Memory B cell (primary cell): ENCODE measurements around the gene NLN.
A peak's percentile ranks its signal among the peaks of the same experiment; 100 is the strongest.

ENCODE experiments used
- ATAC-seq: fragments of 150-1000 bp; cut with Tn5 transposase; 2 replicates; pipeline ENCODE4 v1.10.0; 2021; ENCODE audit warnings: low read depth, mild to moderate bottlenecking, moderate library complexity
- DNase-seq, 2 donors: peaks; one replicate each; pipeline ENCODE4 v3.0.0; 2022; ENCODE audit warnings: low spot score in 2 of 2
- H3K27ac Mint-ChIP-seq: one replicate; pipeline ENCODE4 v1.8.0; 2022; ENCODE audit warnings: mild to moderate bottlenecking, moderate library complexity, mixed read lengths
- H3K27me3 Mint-ChIP-seq: one replicate; pipeline ENCODE4 v1.8.0; 2022; ENCODE audit warnings: mixed read lengths
- H3K36me3 Mint-ChIP-seq: one replicate; pipeline ENCODE4 v1.8.0; 2022; ENCODE audit warnings: mild to moderate bottlenecking, mixed read lengths
- H3K4me1 Mint-ChIP-seq: one replicate; pipeline ENCODE4 v1.8.0; 2022; ENCODE audit warnings: mixed read lengths
- H3K4me3 Mint-ChIP-seq: one replicate; pipeline ENCODE4 v1.8.0; 2022; ENCODE audit warnings: mild to moderate bottlenecking, moderate library complexity, mixed read lengths
- H3K9me3 Mint-ChIP-seq: one replicate; pipeline ENCODE4 v1.8.0; 2022; ENCODE audit warnings: mixed read lengths

The NLN gene

DNA sequence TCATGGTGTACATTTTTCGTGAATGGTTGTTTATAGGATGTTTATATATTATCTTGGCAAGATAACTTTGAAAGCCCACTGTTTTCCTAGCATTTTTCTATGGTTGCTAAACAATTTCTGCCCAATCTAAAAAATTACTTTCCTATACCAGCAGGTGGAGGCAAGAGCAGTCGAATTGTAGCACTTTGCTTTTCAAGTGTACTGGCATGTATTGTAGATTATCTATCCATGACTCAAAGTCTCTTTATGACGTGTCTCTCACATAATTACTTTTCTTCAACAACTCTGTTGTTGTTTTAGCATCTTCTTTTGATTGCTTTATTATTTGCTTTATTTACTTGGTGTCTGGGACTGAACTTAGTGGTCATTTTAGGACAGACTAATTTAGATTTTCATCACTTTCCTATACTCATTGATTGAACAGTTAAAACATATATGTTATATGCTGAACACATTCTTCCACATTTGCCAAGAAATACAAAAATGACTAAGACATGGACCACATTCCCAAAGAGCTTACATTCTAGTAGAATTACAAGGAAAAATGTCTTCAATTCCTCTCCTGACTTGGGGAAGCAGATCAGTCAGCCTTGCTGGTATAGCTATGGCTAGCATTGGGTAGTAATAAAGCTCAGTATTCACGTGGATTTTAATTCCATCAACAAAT is 20.7 kb downstream of the NLN start:
- no peak overlapping the region for H3K27ac Mint-ChIP-seq
- H3K9me3 Mint-ChIP-seq: no peaks in the 10 kb centered on the region
- H3K4me1 Mint-ChIP-seq: peaks cover 2% of the 10 kb centered on the region
- no peaks in the 10 kb centered on the region for H3K27me3 Mint-ChIP-seq
- H3K4me3 Mint-ChIP-seq: no peak overlapping the region
- DNase-seq: peak in 1 of 2 donors; percentile 28
- ATAC-seq: peak; percentile 46
- H3K36me3 Mint-ChIP-seq: no peaks in the 10 kb centered on the region

DNA sequence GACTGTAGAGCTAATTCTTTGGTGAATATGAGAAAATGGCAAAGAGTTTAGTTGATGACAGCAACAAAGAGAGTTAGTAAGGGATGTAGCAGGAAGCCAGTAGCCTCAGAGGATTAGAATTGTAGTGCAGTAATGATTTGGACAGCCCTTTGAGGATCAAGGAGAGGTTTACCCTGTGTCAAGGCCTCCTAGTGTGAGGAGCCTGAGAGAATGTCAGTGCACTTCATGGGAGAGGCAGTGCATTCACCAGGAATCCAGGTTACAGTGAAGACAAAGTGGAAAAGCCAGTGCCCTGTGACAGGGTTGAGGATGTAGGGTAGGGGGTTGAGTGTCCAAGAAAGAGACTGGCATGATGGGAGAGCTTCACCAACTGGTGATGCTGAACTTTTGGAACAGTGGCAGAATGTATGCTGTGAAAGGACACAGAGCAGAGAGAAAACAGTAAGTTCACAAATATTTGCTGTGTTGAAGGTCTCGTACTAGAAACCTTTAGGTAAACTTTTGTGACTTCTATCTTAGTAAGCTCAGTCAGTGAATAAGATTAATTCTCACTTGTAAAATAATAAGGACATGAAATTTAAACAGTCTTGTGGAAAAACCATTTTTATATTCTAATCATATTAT is 27.3 kb downstream of the NLN start:
- Mint-ChIP-seq H3K4me1 (no peaks in the 10 kb centered on the region), H3K27ac (no peak overlapping the region), H3K36me3 (no peaks in the 10 kb centered on the region), H3K9me3 (no peaks in the 10 kb centered on the region), H3K4me3 (no peak overlapping the region), H3K27me3 (no peaks in the 10 kb centered on the region)
- DNase-seq (no peak), ATAC-seq (no peak)

DNA sequence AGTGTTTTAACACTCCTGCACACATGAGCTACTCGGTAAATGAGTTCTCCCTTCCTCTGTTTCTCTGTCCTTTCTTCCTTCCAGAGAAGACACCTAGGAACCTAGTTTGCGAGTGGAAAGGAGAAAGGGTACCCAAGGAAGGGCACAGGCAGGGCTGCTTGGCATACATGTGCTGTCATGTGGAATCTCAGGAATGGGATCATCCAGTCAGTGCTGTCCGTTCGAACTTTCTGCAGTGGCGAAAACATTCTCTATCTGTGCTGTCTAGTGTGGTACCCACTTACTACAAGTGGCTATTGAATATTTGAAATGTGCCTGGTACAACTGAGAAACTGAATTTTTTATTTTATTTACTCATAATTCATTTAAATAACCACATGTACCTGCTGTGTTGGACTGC is 28.0 kb downstream of the NLN start:
- Mint-ChIP-seq H3K4me3 (no peak overlapping the region), H3K36me3 (no peaks in the 10 kb centered on the region), H3K4me1 (no peaks in the 10 kb centered on the region), H3K9me3 (no peaks in the 10 kb centered on the region), H3K27ac (no peak overlapping the region), H3K27me3 (no peaks in the 10 kb centered on the region)
- no peak for ATAC-seq
- DNase-seq: no peak

DNA sequence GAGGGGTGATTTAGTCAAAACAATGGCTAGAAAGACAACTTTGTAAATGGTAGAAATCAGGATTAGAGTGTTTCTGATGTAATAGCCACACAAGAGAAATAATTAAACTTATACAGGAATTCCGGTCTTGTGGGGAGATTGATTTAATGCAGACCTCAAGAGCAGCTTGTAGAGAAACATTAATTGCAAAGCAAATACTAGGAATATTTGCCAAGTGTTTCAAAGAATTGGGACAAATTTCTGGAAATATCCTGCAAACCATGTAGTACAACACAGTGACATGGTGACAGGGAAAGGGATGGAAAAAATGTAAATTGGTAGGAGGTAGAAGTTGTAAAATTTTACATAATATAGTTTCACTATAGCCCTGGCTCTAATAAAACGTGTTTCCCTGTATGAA is 28.9 kb downstream of the NLN start:
- no peaks in the 10 kb centered on the region for H3K27me3 Mint-ChIP-seq
- no peak overlapping the region for H3K4me3 Mint-ChIP-seq
- ATAC-seq (no peak), DNase-seq (no peak)
- H3K36me3 Mint-ChIP-seq: no peaks in the 10 kb centered on the region
- no peaks in the 10 kb centered on the region for H3K9me3 Mint-ChIP-seq
- no peaks in the 10 kb centered on the region for H3K4me1 Mint-ChIP-seq
- no peak overlapping the region for H3K27ac Mint-ChIP-seq

DNA sequence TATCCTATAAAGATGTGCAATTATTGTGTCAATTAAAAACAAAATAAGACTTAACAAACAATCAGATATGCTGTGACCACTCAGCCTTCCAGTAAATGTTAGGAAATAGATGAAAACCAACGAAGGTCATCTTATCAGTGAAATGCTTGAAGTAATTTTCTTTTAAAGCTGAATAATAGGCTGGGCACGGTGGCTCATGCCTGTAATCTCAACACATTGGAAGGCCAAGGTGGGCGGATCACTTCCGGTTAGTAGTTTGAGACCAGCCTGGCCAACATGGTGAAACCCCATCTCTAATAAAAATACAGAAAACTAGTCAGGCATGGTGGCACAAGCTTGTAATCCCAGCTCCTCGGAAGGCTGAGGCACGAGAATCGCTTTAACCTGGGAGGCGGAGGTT is 31.2 kb downstream of the NLN start:
- Mint-ChIP-seq H3K27me3 (no peaks in the 10 kb centered on the region), H3K36me3 (no peaks in the 10 kb centered on the region), H3K4me3 (no peak overlapping the region), H3K4me1 (no peaks in the 10 kb centered on the region), H3K9me3 (no peaks in the 10 kb centered on the region), H3K27ac (no peak overlapping the region)
- ATAC-seq (no peak), DNase-seq (no peak)

GRCh38 chr5:65758546-65759144 is 36.6 kb downstream of the NLN start:
- ATAC-seq: no peak
- H3K4me1 Mint-ChIP-seq: peaks cover 3% of the 10 kb centered on the region
- no peak for DNase-seq
- H3K27me3 Mint-ChIP-seq: no peaks in the 10 kb centered on the region
- no peak overlapping the region for H3K27ac Mint-ChIP-seq
- H3K4me3 Mint-ChIP-seq: no peak overlapping the region
- H3K9me3 Mint-ChIP-seq: no peaks in the 10 kb centered on the region
- peaks cover 6% of the 10 kb centered on the region for H3K36me3 Mint-ChIP-seq

GRCh38 chr5:65760504-65761275 is 38.7 kb downstream of the NLN start:
- DNase-seq: no peak

DNA sequence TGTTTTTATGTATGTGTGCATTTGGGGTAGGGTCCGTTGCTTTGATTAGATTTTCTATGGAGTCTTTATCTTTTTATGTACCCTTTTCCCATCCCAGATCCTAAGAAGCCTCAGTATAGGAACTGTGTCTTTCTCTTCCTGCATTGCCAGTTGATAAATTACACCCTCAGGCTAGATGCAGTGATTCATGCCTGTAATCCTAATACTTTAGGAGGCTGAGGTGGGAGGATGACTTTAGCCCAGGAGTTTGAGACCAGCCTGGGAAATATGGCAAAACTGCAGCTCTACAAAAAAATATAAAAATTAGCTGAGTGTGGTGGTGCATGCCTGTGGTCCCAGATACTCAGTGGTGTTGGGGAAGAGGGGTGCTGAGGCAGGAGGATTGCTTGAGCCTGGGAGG is 40.2 kb downstream of the NLN start:
- Mint-ChIP-seq H3K27ac (no peak overlapping the region), H3K4me1 (peaks cover 3% of the 10 kb centered on the region), H3K36me3 (peaks cover 14% of the 10 kb centered on the region), H3K9me3 (no peaks in the 10 kb centered on the region), H3K4me3 (no peak overlapping the region), H3K27me3 (no peaks in the 10 kb centered on the region)
- ATAC-seq: no peak
- no peak for DNase-seq

More at GRCh38 chr5:65760504-65761275, 38.7 kb downstream of the NLN start:
- no peaks in the 10 kb centered on the region for H3K9me3 Mint-ChIP-seq
- H3K4me3 Mint-ChIP-seq: no peak overlapping the region
- H3K27me3 Mint-ChIP-seq: no peaks in the 10 kb centered on the region
- H3K36me3 Mint-ChIP-seq: peaks cover 6% of the 10 kb centered on the region
- no peak overlapping the region for H3K27ac Mint-ChIP-seq
- peaks cover 3% of the 10 kb centered on the region for H3K4me1 Mint-ChIP-seq
- peak; percentile 60 for ATAC-seq

DNA sequence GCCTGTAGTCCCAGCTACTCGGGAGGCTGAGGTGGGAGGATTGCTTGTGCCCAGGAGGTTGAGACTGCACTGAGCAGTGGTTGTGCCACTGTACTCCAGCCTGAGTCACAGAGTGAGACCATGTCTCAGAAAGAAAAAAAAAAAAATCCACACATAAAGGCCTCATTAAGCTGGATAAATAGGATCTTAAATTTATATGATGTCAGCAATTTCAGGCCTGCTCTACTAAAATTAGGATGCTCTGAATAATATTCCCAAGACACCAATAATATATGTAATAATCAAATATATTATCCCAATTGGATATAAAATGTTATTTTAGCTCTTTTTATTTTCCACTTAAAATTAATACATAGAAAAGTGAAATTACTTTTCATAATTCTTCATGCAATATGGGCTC is 43.6 kb downstream of the NLN start:
- DNase-seq (no peak), ATAC-seq (no peak)
- Mint-ChIP-seq H3K4me3 (no peak overlapping the region), H3K9me3 (peaks cover 1% of the 10 kb centered on the region), H3K4me1 (peaks cover 3% of the 10 kb centered on the region), H3K36me3 (peaks cover 17% of the 10 kb centered on the region), H3K27ac (no peak overlapping the region), H3K27me3 (no peaks in the 10 kb centered on the region)

DNA sequence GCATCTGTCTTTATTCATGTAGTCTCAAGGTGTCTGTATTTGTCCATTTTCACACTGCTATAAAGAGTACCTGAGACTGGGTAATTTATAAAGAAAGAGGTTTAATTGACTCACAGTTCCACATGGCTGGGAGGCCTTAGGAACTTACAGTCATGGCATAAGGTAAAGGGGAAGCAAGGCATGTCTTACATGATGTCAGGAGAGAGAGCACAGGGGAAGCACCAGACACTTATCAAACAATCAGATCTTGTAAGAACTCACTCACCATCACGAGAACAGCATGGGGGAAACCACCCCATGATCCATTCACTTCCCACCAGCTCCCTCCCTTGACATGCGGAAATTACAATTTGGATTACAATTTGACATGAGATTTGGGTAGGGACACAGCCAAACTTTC is 44.2 kb downstream of the NLN start:
- ATAC-seq: no peak
- Mint-ChIP-seq H3K27ac (peak overlapping the region; percentile 7), H3K27me3 (no peaks in the 10 kb centered on the region), H3K4me1 (no peaks in the 10 kb centered on the region), H3K9me3 (peaks cover 1% of the 10 kb centered on the region), H3K4me3 (no peak overlapping the region), H3K36me3 (peaks cover 17% of the 10 kb centered on the region)
- no peak for DNase-seq

GRCh38 chr5:65766781-65767180 is 44.8 kb downstream of the NLN start:
- no peak overlapping the region for H3K4me3 Mint-ChIP-seq
- DNase-seq (no peak), ATAC-seq (no peak)
- H3K27me3 Mint-ChIP-seq: no peaks in the 10 kb centered on the region
- H3K36me3 Mint-ChIP-seq: peaks cover 17% of the 10 kb centered on the region
- H3K27ac Mint-ChIP-seq: no peak overlapping the region
- H3K9me3 Mint-ChIP-seq: peaks cover 1% of the 10 kb centered on the region
- H3K4me1 Mint-ChIP-seq: no peaks in the 10 kb centered on the region

DNA sequence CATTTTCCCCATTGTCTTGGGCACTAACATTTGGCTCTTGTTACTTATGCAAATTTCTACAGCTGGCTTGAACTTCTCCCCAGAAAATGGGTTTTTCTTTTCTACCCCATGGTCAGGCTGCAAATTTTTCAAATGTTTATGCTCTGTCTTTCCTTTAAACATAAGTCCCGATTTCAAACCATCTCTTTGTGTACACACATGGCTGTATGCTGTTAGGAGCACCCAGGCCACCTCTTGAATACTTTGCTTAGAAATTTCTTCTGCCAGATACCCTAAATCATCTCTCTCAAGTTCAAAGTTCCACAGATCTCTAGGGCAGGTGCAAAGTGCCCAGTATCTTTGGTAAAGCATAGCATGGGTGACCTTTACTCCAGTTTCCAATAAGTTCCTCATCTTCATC is 45.6 kb downstream of the NLN start:
- Mint-ChIP-seq H3K9me3 (peaks cover 1% of the 10 kb centered on the region), H3K27me3 (no peaks in the 10 kb centered on the region), H3K36me3 (peaks cover 17% of the 10 kb centered on the region), H3K4me3 (no peak overlapping the region), H3K4me1 (no peaks in the 10 kb centered on the region), H3K27ac (no peak overlapping the region)
- DNase-seq (no peak), ATAC-seq (no peak)

GRCh38 chr5:65768723-65769346 is 46.8 kb downstream of the NLN start:
- peaks cover 15% of the 10 kb centered on the region for H3K36me3 Mint-ChIP-seq
- DNase-seq (no peak), ATAC-seq (no peak)
- H3K4me3 Mint-ChIP-seq: no peak overlapping the region
- H3K27me3 Mint-ChIP-seq: no peaks in the 10 kb centered on the region
- no peak overlapping the region for H3K27ac Mint-ChIP-seq
- H3K9me3 Mint-ChIP-seq: peaks cover 1% of the 10 kb centered on the region
- H3K4me1 Mint-ChIP-seq: no peaks in the 10 kb centered on the region

DNA sequence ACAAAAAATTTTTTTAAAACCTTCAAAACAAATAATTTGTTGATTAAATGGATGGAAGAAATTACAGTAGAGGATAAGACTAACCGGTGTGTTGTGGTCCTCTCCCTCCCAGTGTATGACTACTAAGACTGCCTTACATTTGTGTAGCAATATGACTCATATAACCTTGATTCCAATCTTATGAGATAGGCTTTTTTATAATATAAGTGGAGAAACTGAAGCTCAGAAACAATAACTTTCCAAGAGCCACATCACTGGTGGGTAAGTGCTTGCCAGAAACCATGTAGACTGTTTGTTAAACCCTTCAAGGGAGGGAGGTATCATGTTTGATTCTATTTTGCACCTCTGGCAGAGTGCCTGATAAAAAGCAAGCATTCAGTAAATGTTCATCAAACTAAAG is 47.5 kb downstream of the NLN start:
- Mint-ChIP-seq H3K36me3 (peaks cover 15% of the 10 kb centered on the region), H3K27ac (no peak overlapping the region), H3K9me3 (peaks cover 1% of the 10 kb centered on the region), H3K27me3 (no peaks in the 10 kb centered on the region), H3K4me1 (no peaks in the 10 kb centered on the region), H3K4me3 (no peak overlapping the region)
- ATAC-seq (no peak), DNase-seq (no peak)
